ENCODE data around the gene FAM72D. TPM values are rescaled to one million over a fixed set of nuclear protein-coding genes. Genes with fewer than 3 reads are reported as not detected.
A peak's percentile ranks its signal among the peaks of the same experiment; 100 is the strongest.
"Not testable (repeated sequence)": the region's sequence is repeated elsewhere in the genome, so short reads cannot be mapped to it uniquely, and the experiment has no call there.

Gene FAM72D
- total RNA-seq, 1 donor from 2014 or later: not detected

- not testable (repeated sequence) for H3K4me3 ChIP-seq (ENCODE audit: low read depth, low read length); FAIRE-seq; DNase-seq (ENCODE audit: low read depth); H3K27me3 ChIP-seq (ENCODE audit: control insufficient read depth, insufficient read depth, low read length); H3K36me3 ChIP-seq (ENCODE audit: control insufficient read depth, insufficient read depth, low read length)
These were observed 18.9 kb upstream of the FAM72D start for GRCh38 chr1:145076877-145077276.

GRCh38 chr1:145077872-145078786, 17.6 kb upstream of the FAM72D start:
- not testable (repeated sequence) for FAIRE-seq; H3K36me3 ChIP-seq (ENCODE audit: control insufficient read depth, insufficient read depth, low read length)

GRCh38 chr1:145078787-145079370, 16.9 kb upstream of the FAM72D start:
- DNase-seq (ENCODE audit: low read depth); H3K36me3 ChIP-seq (ENCODE audit: control insufficient read depth, insufficient read depth, low read length); H3K27me3 ChIP-seq (ENCODE audit: control insufficient read depth, insufficient read depth, low read length); FAIRE-seq; H3K4me3 ChIP-seq (ENCODE audit: low read depth, low read length): not testable (repeated sequence)

More at GRCh38 chr1:145077872-145078786, 17.6 kb upstream of the FAM72D start:
- not testable (repeated sequence) for H3K4me3 ChIP-seq (ENCODE audit: low read depth, low read length); H3K27me3 ChIP-seq (ENCODE audit: control insufficient read depth, insufficient read depth, low read length); DNase-seq (ENCODE audit: low read depth)

- not testable (repeated sequence) for H3K36me3 ChIP-seq (ENCODE audit: control insufficient read depth, insufficient read depth, low read length); H3K27me3 ChIP-seq (ENCODE audit: control insufficient read depth, insufficient read depth, low read length); DNase-seq (ENCODE audit: low read depth); H3K4me3 ChIP-seq (ENCODE audit: low read depth, low read length); FAIRE-seq
These were observed 16.0 kb upstream of the FAM72D start for GRCh38 chr1:145079737-145080136.

GRCh38 chr1:145080193-145080592, 15.6 kb upstream of the FAM72D start:
- not testable (repeated sequence) for H3K36me3 ChIP-seq (ENCODE audit: control insufficient read depth, insufficient read depth, low read length); FAIRE-seq; H3K4me3 ChIP-seq (ENCODE audit: low read depth, low read length); H3K27me3 ChIP-seq (ENCODE audit: control insufficient read depth, insufficient read depth, low read length); DNase-seq (ENCODE audit: low read depth)

GRCh38 chr1:145082483-145083255, 13.1 kb upstream of the FAM72D start:
- DNase-seq (ENCODE audit: low read depth); H3K36me3 ChIP-seq (ENCODE audit: control insufficient read depth, insufficient read depth, low read length); FAIRE-seq: not testable (repeated sequence)

GRCh38 chr1:145093517-145094149, 2.1 kb upstream of the FAM72D start:
- not testable (repeated sequence) for H3K36me3 ChIP-seq (ENCODE audit: control insufficient read depth, insufficient read depth, low read length)

More at GRCh38 chr1:145082483-145083255, 13.1 kb upstream of the FAM72D start:
- H3K27me3 ChIP-seq (ENCODE audit: control insufficient read depth, insufficient read depth, low read length); H3K4me3 ChIP-seq (ENCODE audit: low read depth, low read length): not testable (repeated sequence)

GRCh38 chr1:145094655-145095211, 1.0 kb upstream of the FAM72D start:
- not testable (repeated sequence) for H3K4me3 ChIP-seq (ENCODE audit: low read depth, low read length); H3K27me3 ChIP-seq (ENCODE audit: control insufficient read depth, insufficient read depth, low read length); DNase-seq (ENCODE audit: low read depth); H3K36me3 ChIP-seq (ENCODE audit: control insufficient read depth, insufficient read depth, low read length); FAIRE-seq

More at GRCh38 chr1:145093517-145094149, 2.1 kb upstream of the FAM72D start:
- FAIRE-seq; H3K27me3 ChIP-seq (ENCODE audit: control insufficient read depth, insufficient read depth, low read length); DNase-seq (ENCODE audit: low read depth): not testable (repeated sequence)
- H3K4me3 ChIP-seq (ENCODE audit: low read depth, low read length): peak overlapping the region; percentile 22

GRCh38 chr1:145101725-145102124, 6.0 kb downstream of the FAM72D start:
- DNase-seq (ENCODE audit: low read depth); H3K4me3 ChIP-seq (ENCODE audit: low read depth, low read length); H3K36me3 ChIP-seq (ENCODE audit: control insufficient read depth, insufficient read depth, low read length); FAIRE-seq; H3K27me3 ChIP-seq (ENCODE audit: control insufficient read depth, insufficient read depth, low read length): not testable (repeated sequence)

GRCh38 chr1:145103294-145103693, 7.5 kb downstream of the FAM72D start:
- not testable (repeated sequence) for H3K4me3 ChIP-seq (ENCODE audit: low read depth, low read length); H3K36me3 ChIP-seq (ENCODE audit: control insufficient read depth, insufficient read depth, low read length); DNase-seq (ENCODE audit: low read depth); FAIRE-seq; H3K27me3 ChIP-seq (ENCODE audit: control insufficient read depth, insufficient read depth, low read length)

GRCh38 chr1:145111674-145112073, 15.9 kb downstream of the FAM72D start:
- not testable (repeated sequence) for H3K4me3 ChIP-seq (ENCODE audit: low read depth, low read length); DNase-seq (ENCODE audit: low read depth); H3K27me3 ChIP-seq (ENCODE audit: control insufficient read depth, insufficient read depth, low read length); H3K36me3 ChIP-seq (ENCODE audit: control insufficient read depth, insufficient read depth, low read length); FAIRE-seq

GRCh38 chr1:145112703-145113102, 16.9 kb downstream of the FAM72D start:
- DNase-seq (ENCODE audit: low read depth); H3K36me3 ChIP-seq (ENCODE audit: control insufficient read depth, insufficient read depth, low read length); FAIRE-seq; H3K4me3 ChIP-seq (ENCODE audit: low read depth, low read length); H3K27me3 ChIP-seq (ENCODE audit: control insufficient read depth, insufficient read depth, low read length): not testable (repeated sequence)

GRCh38 chr1:145114560-145115057, 18.8 kb downstream of the FAM72D start:
- H3K4me3 ChIP-seq (ENCODE audit: low read depth, low read length); FAIRE-seq; DNase-seq (ENCODE audit: low read depth); H3K27me3 ChIP-seq (ENCODE audit: control insufficient read depth, insufficient read depth, low read length); H3K36me3 ChIP-seq (ENCODE audit: control insufficient read depth, insufficient read depth, low read length): not testable (repeated sequence)

Data from bronchial epithelial cell (primary cell).